ENCODE data around the gene HIGD1C.

- TF ChIP-seq CTCF (IDR thresholded peaks at IDR 0.05; ENCODE audit: insufficient read depth, low read length) = no peak
- no peak for TF ChIP-seq POLR2AphosphoS5 (IDR thresholded peaks at IDR 0.05; ENCODE audit: low read depth)
These were observed 3.4 kb downstream of the HIGD1C start for GRCh38 chr12:50955697-50956096.
